GM18868 (cell line): Measurements from ENCODE around the gene SNPH.
"Not testable (repeated sequence)": the region's sequence is repeated elsewhere in the genome, so short reads cannot be mapped to it uniquely, and the experiment has no call there.

Experiments
- ATAC-seq: cut with Tn5 transposase; IDR thresholded peaks from one replicate; pipeline ENCODE4 v1.9.1; 2021; ENCODE audit warnings: mild to moderate bottlenecking, moderate library complexity; ENCODE audit not compliant: unreplicated experiment

The SNPH gene, protein sequence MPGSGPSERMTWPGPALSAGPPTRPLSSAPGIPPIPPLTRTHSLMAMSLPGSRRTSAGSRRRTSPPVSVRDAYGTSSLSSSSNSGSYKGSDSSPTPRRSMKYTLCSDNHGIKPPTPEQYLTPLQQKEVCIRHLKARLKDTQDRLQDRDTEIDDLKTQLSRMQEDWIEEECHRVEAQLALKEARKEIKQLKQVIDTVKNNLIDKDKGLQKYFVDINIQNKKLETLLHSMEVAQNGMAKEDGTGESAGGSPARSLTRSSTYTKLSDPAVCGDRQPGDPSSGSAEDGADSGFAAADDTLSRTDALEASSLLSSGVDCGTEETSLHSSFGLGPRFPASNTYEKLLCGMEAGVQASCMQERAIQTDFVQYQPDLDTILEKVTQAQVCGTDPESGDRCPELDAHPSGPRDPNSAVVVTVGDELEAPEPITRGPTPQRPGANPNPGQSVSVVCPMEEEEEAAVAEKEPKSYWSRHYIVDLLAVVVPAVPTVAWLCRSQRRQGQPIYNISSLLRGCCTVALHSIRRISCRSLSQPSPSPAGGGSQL

DNA sequence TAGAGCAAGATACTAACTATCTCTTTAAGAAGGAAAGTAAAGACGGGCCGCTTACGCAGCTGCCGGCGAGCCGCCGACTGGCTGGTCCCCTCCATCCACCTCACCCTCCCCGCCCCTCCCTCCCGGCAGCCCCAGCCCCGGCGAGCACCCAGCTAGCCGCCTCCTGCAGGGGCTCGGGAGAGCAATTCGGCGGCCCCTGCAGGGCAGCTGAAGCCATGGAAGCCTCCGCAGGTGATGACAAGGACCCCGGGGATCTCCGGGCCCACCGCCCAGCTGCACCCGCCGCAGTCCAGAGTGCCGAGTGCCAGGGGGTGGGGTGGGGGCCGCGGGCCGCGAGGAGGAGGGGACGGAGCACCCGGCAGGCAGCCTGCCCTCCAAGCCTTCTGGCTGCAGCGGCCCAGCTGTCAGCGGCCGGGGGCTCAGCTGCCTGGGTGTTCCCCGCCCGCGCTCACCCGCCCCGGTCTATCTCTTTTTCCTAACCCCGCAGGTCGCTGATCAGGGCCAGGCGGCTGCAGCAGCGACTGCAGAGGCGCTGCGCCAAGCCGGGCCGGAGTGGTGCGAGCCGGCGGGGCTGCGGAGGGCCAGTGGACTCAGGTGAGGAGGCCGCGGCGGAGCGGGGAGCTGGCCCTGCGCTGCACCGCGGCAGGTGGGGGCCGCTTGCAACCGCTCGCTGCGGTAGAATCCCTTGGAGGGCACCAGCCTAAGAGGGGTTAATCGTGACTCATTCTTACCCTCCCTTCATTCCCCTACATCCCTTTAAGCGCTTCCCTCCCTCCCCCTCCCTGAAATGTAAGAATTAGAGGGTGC is at the start of gene SNPH:
TSS of gene SNPH (plus strand) at position 128 of the 807 bp plus-strand sequence. CDS start 29,946 bp downstream, outside the sequence.
- peak; percentile 71 for ATAC-seq

DNA sequence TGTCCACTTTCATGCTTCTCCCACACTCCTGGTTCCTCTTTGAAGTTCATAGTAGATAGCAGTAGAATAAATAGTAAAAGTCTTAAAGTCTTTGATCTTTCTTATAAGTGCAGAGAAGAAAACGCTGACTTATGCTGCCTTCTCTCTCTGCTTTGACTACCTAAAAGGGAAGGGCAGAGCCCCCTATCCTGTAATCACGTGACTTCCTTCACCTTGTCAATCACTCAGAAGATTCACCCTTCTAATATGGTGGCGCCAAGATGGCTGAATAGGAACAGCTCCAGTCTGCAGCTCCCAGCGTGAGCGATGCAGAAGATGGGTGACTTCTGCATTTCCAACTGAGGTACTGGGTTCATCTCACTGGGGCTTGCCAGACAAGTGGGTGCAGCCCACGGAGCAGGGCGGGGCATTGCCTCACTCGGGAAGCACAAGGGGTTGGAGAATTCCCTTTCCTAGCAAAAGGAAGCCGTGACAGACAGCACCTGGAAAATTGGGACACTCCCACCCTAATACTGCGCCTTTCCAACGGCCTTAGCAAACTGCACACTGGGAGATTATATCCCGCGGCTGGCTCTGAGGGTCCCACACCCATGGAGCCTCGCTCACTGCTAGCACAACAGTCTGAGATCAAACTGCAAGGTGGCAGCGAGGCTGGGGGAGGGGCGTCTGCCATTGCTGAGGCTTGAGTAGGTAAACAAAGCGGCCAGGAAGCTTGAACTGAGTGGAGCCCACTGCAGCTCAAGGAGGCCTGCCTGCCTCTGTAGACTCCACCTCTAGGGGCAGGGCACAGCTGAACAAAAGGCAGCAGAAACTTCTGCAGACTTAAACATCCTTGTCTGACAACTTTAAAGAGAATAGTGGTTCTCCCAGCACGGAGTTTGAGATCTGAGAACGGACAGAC is 49.3 kb upstream of the SNPH start:
- not testable (repeated sequence) for ATAC-seq

DNA sequence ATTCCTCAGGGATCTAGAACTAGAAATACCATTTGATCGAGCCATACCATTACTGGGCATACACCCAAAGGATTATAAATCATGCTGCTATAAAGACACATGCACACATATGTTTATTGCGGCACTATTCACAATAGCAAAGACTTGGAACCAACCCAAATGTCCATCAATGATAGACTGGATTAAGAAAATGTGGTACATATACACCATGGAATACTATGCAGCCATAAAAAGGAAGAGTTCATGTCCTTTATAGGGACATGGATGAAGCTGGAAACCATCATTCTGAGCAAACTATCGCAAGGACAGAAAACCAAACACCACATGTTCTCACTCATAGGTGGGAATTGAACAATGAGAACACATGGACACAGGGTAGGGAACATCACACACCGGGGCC is 43.3 kb upstream of the SNPH start:
- not testable (repeated sequence) for ATAC-seq

DNA sequence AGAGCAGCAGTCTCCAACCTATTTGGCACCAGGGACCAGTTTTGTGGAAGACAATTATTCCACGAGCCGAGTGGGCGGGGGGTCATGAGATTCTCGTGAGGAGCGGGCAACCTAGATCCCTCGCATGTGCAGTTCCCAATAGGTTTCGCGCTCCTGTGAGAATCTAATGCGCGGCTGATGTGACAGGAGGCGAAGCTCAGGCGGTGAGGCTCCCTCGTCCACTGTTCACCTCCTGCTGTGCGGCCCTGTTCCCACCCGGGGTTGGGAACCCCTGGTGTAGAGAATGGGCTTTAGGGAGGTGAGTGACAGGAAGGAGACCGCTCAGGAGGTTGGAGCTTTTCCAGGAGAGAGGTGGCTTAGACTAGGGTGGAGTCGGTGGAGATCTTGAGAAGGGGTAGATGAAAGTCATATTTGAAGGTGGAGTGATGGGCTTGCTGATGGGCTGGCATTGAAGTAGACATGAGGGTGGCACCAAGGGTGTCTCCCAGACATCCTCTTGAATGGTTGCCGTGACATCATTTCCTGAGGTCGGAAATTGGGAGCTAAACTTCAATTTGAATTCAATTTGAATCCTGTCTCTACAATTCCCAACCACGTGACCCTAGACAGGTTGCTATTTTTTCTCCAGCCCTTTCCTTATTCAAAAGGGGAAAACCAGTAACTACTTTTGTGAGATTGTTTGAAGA is 41.7 kb upstream of the SNPH start:
- no peak for ATAC-seq

DNA sequence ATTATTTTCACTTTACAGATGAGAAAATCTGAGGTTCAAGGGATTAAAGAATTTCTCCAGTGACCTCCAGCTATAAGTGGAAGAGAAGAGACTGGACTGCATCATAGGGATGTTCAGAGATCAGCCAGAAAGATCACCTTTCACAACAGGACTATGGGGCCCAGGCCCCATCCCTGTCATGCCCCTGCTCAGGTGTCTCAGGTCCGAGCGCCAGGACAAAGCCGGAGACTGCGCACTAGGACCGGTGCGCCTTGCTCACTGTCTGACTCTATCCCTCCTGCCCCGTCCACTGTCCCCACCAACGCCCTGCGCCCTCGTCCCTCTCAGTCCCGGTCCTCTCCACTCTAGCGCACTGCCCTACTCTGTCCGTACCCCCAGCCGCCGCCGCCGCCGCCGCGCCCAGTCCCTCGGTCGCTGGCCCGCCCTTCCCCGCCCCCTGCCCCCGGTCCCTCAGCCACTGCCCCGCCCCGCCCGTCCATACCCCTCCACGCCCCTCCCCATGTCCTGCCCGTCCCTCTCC is 40.8 kb upstream of the SNPH start:
- ATAC-seq = no peak

DNA sequence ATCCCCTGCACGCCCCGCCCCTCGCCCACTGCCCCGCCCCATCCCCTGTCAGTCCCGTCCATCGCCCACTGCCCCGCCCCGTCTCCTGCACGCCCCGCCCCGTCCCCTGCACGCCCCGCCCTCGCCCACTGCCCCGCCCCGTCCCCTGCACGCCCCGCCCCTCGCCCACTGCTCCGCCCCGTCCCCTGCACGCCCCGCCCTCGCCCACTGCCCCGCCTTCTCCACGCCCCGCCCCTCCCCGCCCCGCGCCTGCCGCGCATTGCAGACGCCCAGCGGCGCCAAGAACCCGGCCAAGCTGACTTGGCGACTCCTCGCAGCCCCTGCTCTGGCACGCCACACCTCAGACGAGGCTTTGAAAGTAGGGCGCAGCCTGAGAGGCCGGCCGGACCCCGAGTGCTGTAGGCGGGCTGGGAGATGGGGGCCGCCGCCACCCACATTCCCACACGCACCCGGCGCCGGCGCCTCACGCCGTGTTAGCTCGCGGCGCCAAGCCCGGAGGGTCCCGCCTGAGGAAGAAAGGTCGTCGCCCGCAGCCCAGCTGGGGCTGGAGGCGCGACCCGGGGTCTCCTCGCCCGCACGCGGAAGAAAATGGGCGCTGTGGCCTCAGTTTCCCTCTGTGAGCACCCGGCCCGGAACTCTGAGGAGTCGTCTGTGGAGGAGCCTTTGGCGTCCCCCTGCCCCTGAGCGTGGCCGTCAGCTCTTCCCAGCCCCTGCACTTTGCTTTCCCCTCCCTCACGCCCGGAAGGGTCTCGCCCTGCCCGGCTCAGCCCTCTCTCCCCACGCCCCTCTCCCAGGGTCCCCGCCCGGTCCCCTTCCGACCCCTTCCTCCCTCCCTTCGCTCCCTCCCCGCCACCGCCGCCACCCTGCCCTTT is 40.1 kb upstream of the SNPH start, which contains the start of gene RAD21L1:
TSS of gene RAD21L1 (plus strand) at position 262 of the 872 bp plus-strand sequence. CDS start 2,410 bp downstream, outside the sequence.
- no peak for ATAC-seq

DNA sequence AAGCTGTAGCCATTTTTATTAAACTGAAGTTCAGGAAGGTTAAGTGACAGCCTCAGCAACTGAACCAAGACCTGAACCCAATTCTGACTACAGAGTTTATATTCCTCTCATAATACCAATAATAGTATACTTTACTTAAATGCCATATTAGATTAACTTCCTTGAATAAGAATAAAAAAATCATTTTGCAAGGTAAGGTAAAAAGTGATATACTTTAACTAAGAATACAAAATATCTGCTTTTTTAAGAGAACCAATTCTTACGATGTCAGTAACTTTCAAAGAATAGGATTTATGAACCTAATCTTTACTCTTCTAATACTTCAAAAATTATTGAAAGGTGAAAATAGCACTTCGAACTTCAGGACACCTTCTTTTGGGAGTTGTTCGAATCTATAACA is 36.6 kb upstream of the SNPH start:
- no peak for ATAC-seq

DNA sequence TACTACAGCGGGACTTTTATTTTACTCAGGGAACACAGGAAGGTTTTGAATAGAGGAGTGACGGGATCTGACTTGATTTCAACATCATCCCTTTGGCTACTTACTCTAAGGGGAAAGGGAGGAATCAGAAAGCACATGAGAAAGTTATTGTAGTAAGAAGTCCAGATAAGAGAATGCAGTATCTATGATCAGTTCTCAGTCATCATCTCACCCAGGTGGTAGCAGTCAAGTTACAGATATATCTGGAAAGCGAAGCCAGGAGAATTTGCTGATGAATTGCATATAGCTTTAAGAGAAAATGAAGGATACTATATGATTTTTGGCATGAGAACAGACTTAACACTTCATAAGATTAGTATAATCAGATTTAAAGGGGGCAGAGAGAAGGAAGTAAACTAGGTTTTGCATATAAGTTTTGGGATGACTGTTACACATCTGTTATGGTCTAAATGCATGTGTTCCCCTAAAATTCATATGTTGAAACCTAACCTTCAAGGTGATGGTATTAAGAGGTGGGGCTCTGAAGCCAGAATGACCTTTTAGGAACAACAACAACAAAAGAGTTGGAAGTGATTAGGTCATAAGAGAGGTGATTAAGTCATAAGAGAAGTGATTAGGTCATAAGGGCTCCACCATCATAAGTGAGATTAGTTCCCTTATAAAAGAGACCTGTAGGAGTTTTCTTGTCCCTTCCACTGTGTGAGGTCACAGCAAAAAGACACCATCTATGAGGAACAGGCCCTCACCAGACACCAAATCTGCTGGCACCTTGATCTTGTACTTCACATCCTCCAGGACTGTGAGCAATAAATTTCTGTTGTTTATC is 33.6 kb upstream of the SNPH start:
- no peak for ATAC-seq

DNA sequence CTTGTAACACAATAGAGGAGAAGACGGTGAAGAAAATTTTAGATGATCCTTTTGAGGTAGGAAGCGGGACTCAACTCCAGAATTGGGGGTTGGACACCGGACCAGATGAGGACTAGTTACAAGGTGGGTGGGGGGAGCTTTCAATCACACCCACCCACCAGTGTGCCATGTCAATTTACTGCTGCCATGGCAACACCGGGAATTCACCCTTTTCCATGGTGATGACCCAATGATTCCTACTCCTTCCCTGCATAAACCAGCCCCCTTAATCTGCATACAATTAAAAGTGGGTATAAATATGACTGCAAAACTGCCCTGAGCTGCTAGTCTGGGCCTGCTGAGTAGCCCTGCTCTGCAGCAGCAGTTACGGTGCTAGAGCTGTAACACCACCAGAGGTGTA is 25.5 kb upstream of the SNPH start:
- no peak for ATAC-seq

DNA sequence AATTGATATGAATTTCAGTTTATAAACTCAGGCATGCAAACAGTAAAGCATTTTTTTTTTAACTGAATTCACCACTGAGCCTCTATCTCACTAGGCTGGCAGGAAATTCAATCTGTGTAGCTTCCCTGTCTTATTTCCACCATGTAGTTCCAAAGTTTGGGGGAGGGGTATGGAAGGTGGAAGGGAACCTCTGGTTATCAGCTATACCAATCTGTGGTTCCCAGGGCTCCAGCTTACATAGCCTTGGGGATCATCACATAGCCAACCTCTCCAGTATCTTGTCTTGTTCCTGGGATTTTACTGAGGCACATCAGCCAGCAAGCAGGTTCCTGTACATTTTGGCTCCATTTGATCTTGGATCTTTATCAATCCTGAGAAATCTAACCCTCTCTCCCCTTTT is 24.6 kb upstream of the SNPH start:
- no peak for ATAC-seq

DNA sequence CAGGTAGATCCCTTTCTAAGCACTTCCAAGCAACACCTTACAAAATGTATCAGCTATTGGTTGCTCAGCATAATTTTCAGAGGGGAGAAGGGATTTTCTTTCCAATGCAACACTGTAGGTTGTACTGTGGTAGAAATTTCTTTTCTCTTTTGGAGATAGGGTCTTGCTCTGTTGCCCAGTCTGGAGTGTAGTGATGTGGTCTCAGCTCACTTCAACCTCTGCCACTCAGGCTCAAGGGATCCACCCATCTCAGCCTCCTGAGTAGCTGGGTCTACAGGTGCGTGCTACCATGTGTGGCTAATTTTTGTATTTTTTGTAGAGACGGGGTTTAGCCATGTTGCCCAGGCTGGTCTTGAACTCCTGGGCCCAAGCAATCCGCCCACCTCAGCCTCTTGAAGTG is 24.0 kb upstream of the SNPH start:
- no peak for ATAC-seq

DNA sequence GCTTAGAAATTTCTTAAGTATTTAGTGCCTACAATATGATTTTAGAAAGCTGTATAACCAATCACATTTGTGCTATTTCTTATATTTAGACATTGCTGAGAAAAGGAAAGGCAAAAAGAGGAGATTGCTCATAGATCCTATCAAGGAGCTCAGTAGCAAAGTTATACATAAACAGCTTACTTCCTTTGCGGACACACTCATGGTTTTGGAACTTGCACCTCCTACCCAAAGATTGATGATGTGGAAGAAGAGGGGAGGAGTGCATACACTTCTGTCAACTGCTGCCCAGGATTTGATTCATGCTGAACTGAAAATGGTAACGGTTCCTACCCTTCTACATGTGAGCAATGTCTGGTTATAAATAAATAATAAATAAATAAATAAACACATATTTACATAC is 23.6 kb upstream of the SNPH start:
- ATAC-seq = no peak

DNA sequence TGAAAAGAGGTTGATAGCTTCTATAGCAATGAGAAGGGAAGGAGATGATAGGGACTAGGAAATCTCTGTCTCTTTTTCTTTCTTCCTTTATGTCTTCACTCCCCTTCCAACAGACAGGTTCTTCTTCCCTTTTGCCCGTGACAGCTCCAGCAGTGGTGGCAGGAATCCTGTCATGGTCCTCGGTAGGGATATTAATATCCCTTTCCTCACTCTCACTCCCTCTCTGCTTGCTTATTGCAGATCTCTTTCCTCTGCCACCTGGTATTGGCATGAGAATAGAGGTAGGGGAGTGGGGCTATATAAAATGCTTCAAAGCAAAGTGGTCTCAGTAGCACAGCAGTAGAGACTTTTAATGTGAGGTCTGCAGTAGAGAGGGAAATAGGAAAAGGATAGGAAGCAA is 20.5 kb upstream of the SNPH start:
- ATAC-seq = no peak

DNA sequence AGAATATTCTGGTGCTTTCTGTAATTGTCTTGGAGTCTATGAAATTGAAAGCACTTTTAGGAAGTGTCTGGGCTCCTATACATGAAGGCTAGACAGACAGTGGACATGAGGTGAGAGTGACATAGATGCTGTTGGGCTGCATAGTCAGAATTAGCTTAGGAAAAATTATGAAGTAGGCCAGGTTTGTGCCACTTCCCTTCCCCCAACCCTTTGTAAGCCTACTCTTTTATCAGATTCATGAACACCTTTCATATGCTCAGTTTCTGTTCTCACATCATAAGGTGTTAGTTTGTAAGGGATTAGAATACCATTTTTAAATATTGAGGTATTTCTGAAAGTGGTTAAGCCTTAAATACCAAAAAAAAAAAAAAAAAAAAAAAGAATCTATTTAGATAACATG is 18.4 kb upstream of the SNPH start:
- no peak for ATAC-seq

DNA sequence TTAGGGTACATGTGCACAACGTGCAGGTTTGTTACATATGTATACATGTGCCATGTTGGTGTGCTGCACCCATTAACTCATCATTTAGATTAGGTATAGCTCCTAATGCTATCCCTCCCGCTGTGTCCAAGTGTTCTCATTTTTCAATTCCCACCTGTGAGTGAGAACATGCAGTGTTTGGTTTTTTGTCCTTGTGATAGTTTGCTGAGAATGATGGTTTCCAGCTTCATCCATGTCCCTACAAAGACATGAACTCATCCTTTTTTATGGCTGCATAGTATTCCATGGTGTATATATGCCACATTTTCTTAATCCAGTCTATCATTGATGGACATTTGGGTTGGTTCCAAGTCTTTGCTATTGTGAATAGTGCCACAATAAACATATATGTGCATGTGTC is 15.8 kb upstream of the SNPH start:
- not testable (repeated sequence) for ATAC-seq

DNA sequence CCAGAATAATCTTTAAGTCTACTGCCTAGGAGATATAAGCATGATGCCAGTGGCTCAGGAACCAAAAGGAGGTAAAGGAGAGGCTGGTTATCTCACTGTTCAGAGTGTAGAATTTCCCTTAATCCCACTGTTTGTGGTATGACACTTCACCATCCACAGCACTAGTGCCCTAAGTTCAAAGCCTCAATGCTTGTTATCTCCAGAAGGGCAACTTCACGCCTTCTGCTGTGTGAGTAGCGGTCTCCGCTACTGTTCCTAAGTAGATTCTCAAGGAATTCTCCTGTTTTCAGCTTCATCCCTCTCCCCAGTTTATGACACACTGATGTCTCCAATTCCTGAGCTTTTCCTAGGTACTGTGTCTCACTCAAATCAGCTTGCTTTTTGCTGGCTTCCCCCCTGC is 13.7 kb upstream of the SNPH start:
- no peak for ATAC-seq

DNA sequence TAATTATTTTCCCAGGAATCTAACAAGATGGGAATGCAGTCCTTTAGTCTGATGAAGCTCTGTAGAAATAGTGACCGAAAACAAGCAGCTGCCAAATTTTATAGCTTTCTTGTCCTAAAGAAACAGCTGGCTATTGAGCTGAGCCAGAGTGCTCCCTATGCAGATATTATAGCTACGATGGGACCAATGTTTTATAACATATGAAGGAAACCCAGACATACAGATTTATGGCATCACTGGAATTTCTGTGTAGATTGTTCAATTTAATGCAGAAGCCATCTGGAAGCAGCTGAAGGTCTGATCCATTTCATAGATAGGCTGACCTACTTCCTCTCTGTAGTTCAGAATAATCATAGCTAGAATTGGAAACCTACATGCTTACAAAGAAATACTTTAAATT is 11.8 kb upstream of the SNPH start:
- ATAC-seq = no peak

DNA sequence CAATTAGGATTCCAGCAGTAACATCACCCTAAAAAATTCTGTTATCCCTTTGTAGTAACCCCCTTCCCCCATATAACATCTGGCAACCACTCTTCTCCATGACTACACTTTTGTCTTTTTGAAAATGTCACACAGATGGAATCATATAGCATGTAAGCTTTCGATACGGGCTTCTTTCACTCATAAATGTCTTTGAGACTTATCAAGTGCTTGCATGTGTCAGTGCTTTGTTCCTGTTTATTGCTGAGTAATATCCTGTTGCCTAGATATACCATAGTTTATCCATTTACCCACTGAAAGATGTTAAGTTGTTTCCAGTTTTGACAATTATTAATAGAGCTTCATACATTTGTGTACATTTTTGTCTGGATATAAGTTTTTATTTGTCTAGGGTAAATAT is 10.4 kb upstream of the SNPH start:
- ATAC-seq = no peak
